ENCODE results near the gene TOMM7. TPM values are rescaled to one million over a fixed set of nuclear protein-coding genes. Genes with fewer than 3 reads are reported as not detected.

Gene TOMM7
- 100 to 1,000 TPM in 1 of 2 donors, 10 to 100 TPM in 1; 95.0 to 123 TPM for total RNA-seq

DNA sequence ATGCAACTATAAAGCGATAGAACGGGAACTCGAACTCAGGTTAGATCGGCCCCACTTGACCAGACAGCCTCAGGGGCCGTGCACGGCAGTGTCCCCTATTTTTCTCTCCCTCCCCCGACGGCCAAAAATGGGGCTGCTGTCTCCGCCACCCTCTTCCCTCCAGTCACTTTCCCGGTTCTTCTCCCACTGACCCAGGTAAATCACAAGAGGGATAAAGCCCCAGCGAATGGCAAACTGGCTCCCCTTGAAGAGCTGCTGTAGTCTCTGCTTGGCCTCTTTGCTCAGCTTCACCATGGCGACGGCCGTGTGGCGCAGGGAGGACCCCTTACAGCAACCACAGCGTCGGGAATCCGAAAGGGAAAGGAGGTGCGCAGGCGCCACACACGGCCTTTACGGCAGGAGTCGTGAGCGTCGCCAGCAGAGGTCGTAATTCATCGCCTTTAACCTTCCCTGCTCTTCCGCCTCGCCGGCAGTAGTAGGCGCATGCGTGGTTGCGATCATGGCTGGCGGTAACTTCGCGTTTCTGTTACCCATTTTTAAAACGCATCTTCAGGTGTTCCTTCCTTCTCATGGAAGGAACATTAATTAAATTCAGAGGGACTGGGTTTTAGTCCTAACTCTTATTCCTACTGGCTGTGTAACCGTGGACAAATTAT is at the start of gene TOMM7:
TOMM7 (minus strand) TSS at position 364 of the 656 bp plus-strand sequence; CDS start at position 294, 70 bp downstream.
- H3K27me3 ChIP-seq (replicated peaks; ENCODE audit: insufficient read depth): no peaks in the 10 kb centered on the region
- DNase-seq (ENCODE audit: low spot score): peak; percentile 21
- peak within 1 kb of the TSS; percentile 93 for H3K4me3 ChIP-seq
- TF ChIP-seq, protein P1, sequence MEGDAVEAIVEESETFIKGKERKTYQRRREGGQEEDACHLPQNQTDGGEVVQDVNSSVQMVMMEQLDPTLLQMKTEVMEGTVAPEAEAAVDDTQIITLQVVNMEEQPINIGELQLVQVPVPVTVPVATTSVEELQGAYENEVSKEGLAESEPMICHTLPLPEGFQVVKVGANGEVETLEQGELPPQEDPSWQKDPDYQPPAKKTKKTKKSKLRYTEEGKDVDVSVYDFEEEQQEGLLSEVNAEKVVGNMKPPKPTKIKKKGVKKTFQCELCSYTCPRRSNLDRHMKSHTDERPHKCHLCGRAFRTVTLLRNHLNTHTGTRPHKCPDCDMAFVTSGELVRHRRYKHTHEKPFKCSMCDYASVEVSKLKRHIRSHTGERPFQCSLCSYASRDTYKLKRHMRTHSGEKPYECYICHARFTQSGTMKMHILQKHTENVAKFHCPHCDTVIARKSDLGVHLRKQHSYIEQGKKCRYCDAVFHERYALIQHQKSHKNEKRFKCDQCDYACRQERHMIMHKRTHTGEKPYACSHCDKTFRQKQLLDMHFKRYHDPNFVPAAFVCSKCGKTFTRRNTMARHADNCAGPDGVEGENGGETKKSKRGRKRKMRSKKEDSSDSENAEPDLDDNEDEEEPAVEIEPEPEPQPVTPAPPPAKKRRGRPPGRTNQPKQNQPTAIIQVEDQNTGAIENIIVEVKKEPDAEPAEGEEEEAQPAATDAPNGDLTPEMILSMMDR (IDR thresholded peaks at IDR 0.05): peak; percentile 54
- peak within 1 kb of the TSS; percentile 75 for H3K27ac ChIP-seq
- no peaks in the 10 kb centered on the region for H3K9me3 ChIP-seq
- H3K4me1 ChIP-seq (ENCODE audit: control insufficient read depth in 1 of 2, low read depth in 2 of 2): peaks cover 0 to 32% of the 10 kb centered on the region in 2 donors
- peak; percentile 78 for ATAC-seq (ENCODE audit: insufficient number of reproducible peaks, low FRiP score, low read depth)
- H3K36me3 ChIP-seq: no peaks in the 10 kb centered on the region

DNA sequence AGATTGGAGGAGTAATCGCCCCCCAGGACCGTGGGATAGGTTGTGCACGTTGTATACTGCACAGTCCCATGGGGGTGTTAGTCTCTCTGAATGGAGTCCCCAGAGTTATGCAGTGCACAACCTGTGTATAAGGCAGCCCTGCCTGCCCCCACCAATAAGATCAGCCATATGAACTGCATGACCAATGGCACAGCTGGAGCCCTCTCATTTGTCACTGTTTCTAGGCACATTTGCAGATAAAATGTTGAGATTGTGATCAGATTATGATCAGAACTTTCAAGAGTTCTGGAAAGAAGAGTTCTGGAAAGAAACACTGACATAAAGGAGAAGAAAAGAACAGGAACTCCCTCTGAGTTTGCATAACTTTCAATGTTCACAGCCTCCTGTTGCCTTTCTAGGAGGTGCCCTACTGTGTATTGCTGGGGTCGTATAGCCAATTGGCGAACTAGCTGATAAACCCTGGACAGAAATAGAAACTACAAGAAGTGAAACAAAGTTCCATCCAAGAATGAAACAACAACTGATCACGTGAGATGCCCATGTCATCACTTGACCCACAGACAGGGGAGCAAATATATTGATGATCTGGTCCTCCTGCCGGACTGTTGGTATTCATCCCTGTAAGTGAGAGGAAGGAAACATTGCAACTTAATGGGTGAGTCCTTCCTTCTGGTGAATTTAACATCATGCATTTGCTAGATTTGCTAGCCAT is 49.6 kb upstream of the TOMM7 start:
- Histone ChIP-seq H3K27ac (no peak overlapping the region), H3K36me3 (no peaks in the 10 kb centered on the region), H3K4me1 (ENCODE audit: control insufficient read depth in 1 of 2, low read depth in 2 of 2) (no peaks in the 10 kb centered on the region), H3K4me3 (no peak overlapping the region), H3K9me3 (no peaks in the 10 kb centered on the region), H3K27me3 (replicated peaks; ENCODE audit: insufficient read depth) (no peaks in the 10 kb centered on the region)
- ATAC-seq (ENCODE audit: insufficient number of reproducible peaks, low FRiP score, low read depth): no peak
- no peak for DNase-seq (ENCODE audit: low spot score)
- TF ChIP-seq, protein P1 (IDR thresholded peaks at IDR 0.05): no peak

DNA sequence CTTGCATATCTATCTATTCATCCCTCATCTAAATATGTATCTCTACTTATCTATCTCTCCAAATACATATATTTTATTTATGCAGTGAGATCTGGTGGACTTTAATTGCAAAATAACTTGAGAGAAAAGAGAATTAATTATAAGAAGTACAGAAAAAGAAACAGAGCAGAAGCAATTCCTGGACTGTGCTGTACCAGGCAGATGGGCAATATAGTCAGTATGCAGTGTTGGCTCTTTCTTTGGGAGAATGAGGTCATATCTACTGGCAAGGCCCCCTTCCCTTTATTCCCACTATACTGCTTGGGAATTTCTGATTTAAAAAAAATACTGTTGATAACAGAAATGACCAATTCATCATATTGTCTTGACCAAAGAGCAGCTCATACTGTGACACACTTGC is 49.0 kb upstream of the TOMM7 start:
- no peaks in the 10 kb centered on the region for H3K36me3 ChIP-seq
- H3K4me1 ChIP-seq (ENCODE audit: control insufficient read depth in 1 of 2, low read depth in 2 of 2): peaks cover under 1% of the 10 kb centered on the region in 2 donors
- no peak for DNase-seq (ENCODE audit: low spot score)
- TF ChIP-seq, protein P1 (IDR thresholded peaks at IDR 0.05): no peak
- H3K4me3 ChIP-seq: no peak overlapping the region
- no peak overlapping the region for H3K27ac ChIP-seq
- H3K9me3 ChIP-seq: no peaks in the 10 kb centered on the region
- ATAC-seq (ENCODE audit: insufficient number of reproducible peaks, low FRiP score, low read depth): no peak
- H3K27me3 ChIP-seq (replicated peaks; ENCODE audit: insufficient read depth): no peaks in the 10 kb centered on the region

DNA sequence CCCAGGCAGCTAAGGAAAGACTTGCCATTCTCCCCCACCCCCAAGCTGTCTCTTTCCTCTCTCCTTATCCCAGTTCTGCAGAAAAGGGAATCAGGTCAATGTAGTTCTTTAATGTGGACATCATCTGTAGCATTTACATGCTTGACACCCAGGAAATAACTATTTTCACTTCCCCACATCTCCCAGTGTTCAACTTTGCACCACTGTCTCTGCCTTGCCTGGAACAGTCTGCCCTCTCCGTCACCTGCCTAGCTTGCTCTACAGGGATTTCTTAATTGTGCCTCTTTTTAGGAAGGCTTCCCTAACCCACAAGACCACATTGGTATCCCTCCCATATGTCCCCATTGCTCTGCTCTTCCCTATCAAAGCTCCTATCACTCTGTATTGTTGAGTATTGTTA is 45.9 kb upstream of the TOMM7 start:
- TF ChIP-seq, protein P1 (IDR thresholded peaks at IDR 0.05): no peak
- H3K27ac ChIP-seq: no peak overlapping the region
- ATAC-seq (ENCODE audit: insufficient number of reproducible peaks, low FRiP score, low read depth): no peak

DNA sequence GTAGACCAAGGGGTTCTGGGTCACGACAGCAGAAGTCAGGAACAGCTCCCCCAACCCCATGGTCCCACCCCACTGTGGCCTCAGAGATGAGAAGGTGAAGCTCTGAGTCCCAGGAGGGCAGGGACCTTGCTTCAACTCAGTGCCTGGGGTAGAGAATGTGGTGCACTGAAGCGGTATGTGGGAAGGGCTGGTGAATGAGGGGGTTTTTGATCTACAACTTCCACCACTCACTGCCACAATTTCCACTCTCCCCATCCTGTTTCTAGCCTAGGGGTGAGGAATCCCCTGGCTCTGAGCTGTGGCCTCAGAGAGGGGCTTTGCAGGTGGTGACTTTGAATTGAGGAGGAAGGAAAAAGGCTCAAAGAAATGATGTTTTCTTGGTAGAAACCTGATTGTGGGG is 44.9 kb upstream of the TOMM7 start:
- Histone ChIP-seq H3K4me3 (no peak overlapping the region), H3K4me1 (ENCODE audit: control insufficient read depth in 1 of 2, low read depth in 2 of 2) (peaks cover 3 to 9% of the 10 kb centered on the region in 2 donors), H3K27ac (peak overlapping the region in 1 of 2 donors; percentile 5), H3K27me3 (replicated peaks; ENCODE audit: insufficient read depth) (no peaks in the 10 kb centered on the region), H3K9me3 (no peaks in the 10 kb centered on the region), H3K36me3 (no peaks in the 10 kb centered on the region)
- no peak for ATAC-seq (ENCODE audit: insufficient number of reproducible peaks, low FRiP score, low read depth)
- no peak for DNase-seq (ENCODE audit: low spot score)
- TF ChIP-seq, protein P1 (IDR thresholded peaks at IDR 0.05): no peak

More for the DNA sequence above, 45.9 kb upstream of the TOMM7 start:
- Histone ChIP-seq H3K4me1 (ENCODE audit: control insufficient read depth in 1 of 2, low read depth in 2 of 2) (peaks cover 3 to 9% of the 10 kb centered on the region in 2 donors), H3K36me3 (no peaks in the 10 kb centered on the region), H3K4me3 (no peak overlapping the region), H3K9me3 (no peaks in the 10 kb centered on the region), H3K27me3 (replicated peaks; ENCODE audit: insufficient read depth) (no peaks in the 10 kb centered on the region)
- DNase-seq (ENCODE audit: low spot score): no peak
